HEK293 (cell line): Measurements from ENCODE around the gene CIAPIN1.

Source experiments
- KLF8 ChIP-seq: fragments of 450-650 bp; formaldehyde crosslinking; IDR thresholded peaks from 2 replicates; pipeline ENCODE4 v1.5.1; 2016; ENCODE audit warnings: missing biosample characterization, missing genetic modification characterization
- YY1 ChIP-seq: fragments of 450-650 bp; formaldehyde crosslinking; IDR thresholded peaks from 2 replicates; pipeline ENCODE4 v1.5.1; 2018; ENCODE audit warnings: missing biosample characterization, missing genetic modification characterization
- ZBTB7A ChIP-seq: fragments of 450-650 bp; formaldehyde crosslinking; IDR thresholded peaks from 2 replicates; pipeline ENCODE4 v1.5.1; 2016; ENCODE audit warnings: low read depth, missing biosample characterization, missing genetic modification characterization
- TF ChIP-seq, protein P1 (sequence below): fragments of 450-650 bp; IDR thresholded peaks from 2 replicates; pipeline ENCODE4 v1.5.1; 2018; ENCODE audit warnings: missing biosample characterization, missing genetic modification characterization

DNA sequence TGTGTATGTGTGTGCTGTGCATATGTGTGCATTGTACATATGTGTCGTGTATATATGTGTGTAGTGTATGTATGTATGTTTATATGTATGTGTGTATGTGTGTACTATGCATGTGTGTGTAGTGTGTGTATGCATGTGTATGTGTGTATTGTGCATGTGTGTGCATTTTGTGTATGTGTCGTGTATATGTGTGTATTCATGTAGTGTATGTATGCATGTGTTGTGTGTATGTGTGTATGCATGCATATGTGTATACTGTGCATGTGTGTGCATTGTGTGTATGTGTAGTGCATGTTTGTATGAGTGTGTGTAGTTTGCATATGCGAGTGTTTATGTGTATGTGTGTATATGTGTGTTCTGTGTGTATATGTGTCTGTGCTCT lies 58.1 kb downstream of the CIAPIN1 start:
- no peak for TF ChIP-seq YY1
- TF ChIP-seq, protein P1, sequence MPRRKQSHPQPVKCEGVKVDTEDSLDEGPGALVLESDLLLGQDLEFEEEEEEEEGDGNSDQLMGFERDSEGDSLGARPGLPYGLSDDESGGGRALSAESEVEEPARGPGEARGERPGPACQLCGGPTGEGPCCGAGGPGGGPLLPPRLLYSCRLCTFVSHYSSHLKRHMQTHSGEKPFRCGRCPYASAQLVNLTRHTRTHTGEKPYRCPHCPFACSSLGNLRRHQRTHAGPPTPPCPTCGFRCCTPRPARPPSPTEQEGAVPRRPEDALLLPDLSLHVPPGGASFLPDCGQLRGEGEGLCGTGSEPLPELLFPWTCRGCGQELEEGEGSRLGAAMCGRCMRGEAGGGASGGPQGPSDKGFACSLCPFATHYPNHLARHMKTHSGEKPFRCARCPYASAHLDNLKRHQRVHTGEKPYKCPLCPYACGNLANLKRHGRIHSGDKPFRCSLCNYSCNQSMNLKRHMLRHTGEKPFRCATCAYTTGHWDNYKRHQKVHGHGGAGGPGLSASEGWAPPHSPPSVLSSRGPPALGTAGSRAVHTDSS (tag by site-specific recombination) = no peak
- TF ChIP-seq ZBTB7A (tag by site-specific recombination) = no peak
- no peak for TF ChIP-seq KLF8 (tag by site-specific recombination)
